GM20431 (cell line): Measurements from ENCODE around the gene ITLN2.
"Not testable (repeated sequence)": the region's sequence is repeated elsewhere in the genome, so short reads cannot be mapped to it uniquely, and the experiment has no call there.

Experiments used
- in situ Hi-C: fragments of 300-500 bp; cut with MseI, MboI; formaldehyde crosslinking; loops from one replicate; pipeline ENCODE4 v1.15.0; 2020; ENCODE audit warnings: low sequenced_read_pairs; ENCODE audit not compliant: unreplicated experiment

The ITLN2 gene

DNA sequence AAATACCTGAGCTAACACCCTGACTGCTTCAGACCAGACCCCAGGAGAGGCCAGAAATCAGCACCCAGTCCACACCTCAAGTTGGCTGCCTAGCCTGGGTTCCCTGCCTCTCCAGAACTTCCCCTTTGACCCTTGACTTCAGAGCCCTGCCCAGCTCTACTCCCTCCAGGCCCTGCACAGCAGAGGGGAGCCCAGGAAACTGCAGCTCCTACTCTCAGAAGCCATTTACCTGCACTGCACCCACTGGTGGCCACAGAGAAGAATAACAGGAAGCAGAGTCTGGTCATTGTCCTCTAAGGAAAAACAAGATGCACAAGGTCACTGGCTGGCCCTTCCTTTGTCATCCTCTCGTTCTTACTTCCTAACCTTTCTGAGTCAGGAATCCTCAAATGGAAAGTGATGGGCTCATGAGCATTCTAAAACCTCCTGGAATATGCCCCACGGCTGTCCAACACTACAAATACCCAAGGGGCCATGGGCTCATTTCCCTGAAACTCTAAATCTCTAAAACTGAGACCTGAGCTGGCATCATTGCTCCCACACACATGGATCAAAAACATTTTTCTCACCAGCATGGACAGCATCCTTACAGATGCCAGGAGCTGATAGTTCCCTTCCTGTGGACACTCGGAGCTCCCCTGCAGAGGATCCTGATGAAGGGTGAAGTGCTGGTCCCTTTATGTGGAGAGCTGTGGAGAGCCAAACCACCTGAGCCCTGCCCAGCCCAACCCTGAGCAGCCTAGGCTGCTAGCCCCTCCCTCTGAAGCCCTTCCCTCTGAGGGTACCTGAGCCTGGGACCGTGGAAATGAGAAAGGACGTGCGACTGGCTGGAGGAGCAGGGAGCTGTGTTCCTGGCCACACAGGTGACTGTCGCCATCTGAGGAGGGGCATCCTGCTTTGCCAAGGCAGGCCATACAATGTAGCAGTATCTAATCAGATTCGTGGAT, at the start of gene ITLN2:
TSS of gene ITLN2 (minus strand) at position 652 of the 947 bp plus-strand sequence. CDS start at position 584, 68 bp downstream.
- in situ Hi-C loops = loop anchor here (10.0 to 25.0 kb wide), 3 partner anchors 120 to 542 kb away; partner anchors contain the start of gene VANGL2

DNA sequence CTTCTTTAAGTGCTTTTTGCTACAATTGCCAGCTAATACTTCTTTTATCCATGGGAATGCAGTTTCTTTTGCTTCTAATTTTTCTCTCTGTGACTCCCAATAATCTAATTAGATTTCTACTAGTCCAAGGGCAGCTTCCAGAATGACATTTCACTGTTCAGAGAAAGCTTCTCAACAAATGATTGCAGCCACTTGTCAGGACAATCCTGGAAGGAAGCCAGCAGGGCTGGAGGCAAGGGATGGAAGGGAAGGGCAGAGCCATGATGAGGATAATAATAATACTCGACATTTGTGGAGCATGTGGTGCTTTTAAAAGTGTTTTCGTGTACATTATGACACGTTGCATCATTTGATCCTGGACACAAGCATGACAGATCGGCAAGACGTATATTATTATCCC, 46.9 kb upstream of the ITLN2 start:
- in situ Hi-C loops = no loop called here

DNA sequence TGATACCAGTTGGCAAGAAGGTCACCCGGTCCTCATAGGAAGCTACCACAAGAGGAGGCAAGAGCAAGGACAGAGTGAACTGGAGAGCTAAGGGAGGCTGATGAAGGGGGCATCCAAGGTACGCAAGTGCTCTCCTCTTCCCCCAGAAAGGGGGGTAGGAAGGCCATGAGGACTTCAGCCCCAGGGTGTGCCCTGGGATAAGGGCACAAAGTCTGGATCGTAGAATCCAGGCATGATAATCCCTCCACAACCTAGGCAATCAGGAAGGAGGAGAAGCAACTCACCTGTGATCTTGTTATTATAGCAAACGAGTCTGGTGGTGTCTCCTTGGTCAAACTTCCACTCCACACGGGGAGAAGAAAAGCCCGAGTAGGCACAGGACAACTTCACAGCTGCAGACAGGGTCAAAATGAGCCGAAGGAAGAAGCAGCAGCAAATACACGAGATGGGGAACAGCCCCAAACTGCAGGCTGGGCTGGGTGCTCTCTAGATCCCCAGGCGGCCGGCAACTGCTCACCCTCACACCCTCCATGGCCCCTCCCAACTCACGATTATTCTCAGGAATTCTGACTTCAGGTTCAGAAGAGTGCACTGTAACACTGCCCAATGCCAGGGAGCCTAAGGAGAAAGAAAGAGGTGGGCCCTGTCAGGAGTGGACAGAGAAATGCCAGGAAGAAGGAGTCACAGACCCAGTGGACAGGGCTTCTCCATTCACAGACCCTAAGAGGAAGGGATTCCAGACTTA, 46.3 kb upstream of the ITLN2 start:
- in situ Hi-C loops = no loop called here

DNA sequence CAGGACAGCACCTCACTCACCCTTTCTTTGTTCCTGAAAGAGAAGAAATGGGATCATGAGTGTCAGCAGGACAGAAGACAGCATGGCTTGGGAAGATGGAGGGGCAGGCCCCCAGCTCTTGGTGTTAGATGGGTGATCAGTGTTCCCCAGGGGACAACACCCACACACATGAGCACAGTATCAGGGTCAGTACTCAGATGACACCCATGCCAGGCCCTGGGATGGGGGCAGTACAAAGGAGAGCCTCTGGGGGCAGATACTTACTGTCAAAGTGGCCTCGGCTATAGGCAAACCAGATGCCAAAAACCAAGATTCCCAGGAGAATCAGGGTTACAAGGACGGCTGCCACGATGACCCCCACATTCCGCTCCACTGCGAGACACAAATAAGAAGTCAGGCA, 44.8 kb upstream of the ITLN2 start:
- in situ Hi-C loops = no loop called here

DNA sequence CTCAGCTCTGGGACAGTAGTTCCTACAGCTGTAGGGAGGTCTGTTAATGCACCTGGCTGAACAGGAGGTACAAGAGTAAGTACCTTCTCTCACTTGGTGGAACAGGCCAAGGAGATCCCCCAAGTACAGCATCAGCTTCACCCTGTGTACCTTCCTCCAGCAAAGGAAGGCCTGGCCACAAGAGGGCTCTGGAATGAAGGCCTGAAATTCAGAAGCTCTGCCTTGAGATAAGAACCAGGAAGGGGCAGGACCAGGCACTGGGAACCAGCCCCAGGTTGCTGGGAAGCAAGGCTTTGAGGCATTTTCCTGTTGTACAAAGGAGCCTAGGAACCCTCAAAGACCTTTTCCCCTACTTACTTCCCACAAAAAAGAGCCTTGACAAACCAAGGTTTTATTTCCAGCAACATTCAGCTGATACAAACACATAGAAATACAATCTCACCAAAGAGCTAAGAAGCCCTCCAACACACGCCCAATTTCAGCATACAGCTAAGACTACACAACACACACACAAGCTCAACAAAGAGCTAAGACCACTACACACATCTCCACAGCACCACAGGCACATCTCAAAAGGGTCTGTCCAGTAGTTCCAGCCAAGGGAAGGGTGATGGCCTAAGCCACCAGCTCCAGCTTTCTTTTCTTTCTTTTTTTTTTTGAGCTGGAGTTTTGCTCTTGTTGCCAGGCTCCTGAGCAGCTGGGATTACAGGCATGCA, 42.9 kb upstream of the ITLN2 start:
- in situ Hi-C loops = no loop called here

DNA sequence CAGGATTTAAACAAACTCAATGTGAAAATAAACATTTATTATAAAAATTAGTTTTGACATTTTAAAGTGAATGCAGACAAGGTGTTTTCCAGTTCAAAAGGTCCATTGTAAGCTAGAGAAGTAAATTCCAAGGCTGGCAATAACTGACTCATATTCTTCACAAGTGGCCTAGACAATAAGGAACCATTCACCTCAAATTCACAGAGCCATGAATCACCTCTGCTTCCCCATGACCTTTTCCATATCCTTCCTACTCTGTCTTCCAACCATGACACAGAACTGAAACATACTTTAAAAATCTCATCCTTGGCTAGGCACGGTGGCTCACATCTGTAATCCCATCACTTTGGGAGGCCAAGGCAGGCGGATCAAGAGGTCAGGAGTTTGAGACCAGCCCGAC, 41.6 kb upstream of the ITLN2 start:
- in situ Hi-C loops = no loop called here

DNA sequence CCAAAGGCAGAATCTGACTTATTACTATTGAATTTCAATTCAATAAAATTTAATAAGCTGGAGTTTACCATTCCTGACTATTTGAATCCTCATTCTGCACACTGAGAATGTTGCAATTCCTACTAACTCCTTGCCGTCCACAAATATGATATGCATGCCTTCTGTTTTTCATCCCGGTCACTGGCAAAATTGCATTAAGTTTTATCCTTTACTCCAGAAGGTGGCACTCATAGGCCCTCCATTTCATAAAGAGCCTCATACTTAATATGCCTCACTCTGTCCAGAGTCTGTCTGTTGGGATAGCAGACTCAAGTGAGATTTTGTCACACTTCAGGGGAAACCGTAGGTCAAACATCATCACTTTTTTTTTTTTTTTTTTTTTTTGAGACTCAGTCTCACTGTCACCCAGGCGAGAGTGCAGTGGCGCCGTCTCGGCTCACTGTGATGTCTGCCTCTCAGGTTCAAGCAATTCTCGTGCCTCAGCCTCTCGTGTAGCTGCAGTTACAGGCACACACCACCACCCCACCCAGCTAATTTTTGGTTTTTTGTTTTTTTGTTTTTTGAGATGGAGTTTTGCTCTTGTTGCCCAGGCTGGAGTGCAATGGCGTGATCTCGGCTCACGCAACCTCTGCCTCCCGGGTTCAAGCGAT, 39.1 kb upstream of the ITLN2 start:
- in situ Hi-C loops = no loop called here

DNA sequence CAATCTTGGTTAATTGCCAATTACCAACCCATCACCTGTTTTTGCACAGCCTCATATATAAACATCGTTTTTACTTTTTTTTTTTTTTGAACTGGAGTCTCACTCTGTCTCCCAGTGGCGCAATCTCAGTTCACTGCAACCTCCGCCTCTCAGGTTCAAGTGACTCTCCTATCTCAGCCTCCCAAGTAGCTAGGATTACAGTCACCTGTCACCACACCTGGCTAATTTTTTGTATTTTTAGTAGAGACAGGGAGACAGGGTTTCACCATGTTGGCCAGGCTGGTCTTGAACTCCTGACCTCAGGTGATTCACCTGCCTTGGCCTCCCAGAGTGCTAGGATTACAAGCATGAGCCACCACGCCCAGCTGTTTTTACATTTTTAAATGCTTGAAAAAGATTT, 37.4 kb upstream of the ITLN2 start:
- in situ Hi-C loops = not testable (repeated sequence)

DNA sequence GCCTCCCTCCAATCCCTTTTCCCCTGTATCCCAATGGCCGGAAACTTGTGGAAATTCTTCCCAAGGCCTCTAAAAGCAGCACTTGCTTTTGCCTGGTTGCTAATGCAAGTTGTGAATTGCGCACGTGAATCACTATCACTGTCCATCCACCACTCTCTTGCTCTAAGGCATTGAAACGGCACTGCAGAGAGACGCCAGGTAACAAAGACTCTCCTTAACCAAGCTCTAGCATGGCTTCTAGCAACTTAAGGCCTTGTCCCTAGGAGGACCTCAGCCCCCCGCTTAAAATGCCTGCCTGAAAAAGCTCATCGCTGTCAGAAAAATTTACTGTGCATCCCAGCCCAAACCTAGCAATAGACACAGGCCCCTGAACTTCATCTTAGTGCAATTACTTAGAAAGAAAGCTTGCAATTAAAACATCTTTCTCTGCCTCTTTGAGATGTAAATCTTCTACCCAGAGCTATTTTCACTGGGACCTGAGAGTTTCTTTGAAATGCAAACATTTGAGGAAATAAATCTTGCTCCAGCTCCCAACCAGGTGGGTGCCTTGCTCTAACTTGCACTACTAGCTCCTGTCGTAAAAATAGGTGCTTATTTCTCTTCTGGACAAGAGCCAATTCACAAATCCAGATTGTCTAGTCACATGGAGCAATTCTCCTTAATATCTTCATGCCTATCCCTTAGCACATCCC, 32.9 kb upstream of the ITLN2 start:
- in situ Hi-C loops = no loop called here

DNA sequence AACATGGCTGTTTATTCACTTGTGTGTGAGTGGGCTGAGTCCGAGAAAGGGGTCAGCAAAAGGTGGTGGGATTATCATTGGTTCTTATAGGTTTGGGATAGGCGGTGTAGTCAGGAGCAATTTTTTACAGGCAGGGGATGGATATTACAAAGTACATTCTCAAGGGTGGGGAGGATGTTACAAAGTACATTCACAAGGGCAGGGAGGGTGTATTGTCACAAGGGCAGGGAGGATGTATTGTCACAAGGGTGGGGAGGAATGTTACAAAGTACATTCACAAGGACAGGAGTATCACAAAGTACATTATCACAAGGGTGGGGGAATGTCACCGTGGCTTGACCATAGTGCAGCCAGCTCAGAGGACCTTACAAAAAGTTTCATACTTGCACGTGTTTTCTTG, 31.1 kb upstream of the ITLN2 start:
- in situ Hi-C loops = no loop called here

DNA sequence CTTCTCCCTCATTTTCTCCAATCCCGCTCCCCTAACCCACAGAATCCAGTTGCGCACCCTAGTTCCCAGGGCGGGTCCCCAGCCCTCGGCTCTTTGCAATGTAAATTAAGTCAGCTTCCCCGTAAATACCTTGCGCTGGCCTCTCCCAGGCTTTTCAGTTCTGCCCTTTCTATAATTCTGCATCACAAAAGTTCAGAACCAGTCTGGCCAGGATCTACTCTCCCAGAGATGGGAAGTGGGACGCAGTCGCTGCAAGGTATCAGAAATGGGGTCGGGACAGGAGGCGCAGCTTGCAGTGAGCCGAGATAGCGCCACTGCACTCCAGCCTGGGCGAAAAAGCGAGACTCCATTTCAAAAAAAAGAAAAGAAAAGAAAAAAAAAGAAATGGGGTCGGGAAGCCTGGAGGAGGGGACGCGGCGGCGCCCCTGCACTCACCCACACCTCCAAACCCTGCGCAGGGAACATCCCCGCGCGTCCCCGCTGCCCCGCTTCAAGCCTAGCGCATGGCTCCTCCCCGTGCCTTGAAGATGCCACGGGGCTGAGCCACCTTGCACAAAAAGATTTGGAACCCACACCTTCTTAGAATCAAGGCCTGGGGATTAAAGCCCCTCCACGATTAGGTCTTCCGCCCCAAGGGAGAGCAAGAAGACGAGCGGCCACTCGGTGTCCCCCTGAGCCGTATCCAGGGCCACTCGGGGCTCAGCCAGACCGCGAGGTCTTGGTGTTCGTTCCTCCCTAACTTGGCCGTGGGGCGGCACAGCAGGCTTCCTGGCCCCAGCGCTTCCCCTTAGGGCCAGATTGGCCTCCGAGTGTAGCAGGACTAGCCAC, 27.2 kb upstream of the ITLN2 start:
- in situ Hi-C loops = no loop called here

DNA sequence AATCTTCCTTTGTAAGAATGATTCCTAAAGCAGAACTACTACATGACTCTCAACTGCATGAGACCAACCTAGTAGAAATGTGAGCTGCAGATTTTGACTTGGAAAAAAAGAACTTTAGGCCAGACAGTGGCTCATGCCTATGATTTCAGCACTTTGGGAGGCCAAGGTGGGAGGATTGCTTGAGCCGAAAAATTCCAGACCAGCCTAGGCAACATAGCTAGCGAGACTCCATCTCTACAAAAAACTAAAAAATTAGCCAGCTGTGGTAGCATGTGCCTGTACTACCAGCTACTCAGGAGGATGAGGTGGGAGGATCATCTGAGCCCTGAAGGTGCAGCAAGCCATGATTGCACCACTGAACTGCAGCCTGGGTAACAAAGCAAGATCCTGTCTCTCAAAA, 24.7 kb upstream of the ITLN2 start:
- in situ Hi-C loops = no loop called here

DNA sequence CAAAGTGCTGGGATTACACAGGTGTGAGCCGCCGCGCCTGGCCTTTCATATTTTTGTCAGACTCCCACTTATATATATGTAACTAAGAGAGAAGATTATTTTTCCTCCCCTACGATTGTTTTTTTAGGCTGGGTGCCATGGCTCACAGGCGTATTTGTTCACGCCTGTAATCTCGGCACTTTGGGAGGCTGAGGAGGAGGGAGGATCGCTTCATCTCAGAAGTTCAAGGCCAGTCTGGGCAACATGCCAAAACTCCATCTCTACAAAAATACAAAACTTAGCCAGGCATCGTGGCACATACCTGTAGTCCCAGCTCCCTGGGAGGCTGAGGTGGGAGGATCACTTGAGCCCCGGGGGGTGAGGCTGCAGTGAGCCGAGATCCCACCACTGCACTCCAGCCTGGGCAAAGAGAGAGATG, 23.9 kb upstream of the ITLN2 start:
- in situ Hi-C loops = no loop called here

DNA sequence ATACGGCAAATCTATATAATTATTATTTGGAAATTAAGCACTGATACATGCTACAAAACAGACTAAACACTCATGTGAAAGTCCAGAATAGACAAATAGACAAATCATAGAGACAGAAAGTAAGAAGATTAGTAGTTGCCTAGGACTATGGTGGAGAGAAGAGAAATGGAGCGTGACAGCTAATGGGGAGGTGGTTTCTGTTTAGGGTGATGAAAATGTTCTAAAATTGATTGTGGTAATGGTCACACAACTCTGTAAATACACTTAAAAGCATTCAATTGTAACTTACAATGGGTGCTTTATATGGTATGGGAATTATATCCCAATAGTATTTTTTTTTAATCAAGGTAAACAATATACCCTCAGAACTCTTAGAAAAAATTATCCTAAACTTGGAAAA, 20.4 kb upstream of the ITLN2 start:
- in situ Hi-C loops = no loop called here

DNA sequence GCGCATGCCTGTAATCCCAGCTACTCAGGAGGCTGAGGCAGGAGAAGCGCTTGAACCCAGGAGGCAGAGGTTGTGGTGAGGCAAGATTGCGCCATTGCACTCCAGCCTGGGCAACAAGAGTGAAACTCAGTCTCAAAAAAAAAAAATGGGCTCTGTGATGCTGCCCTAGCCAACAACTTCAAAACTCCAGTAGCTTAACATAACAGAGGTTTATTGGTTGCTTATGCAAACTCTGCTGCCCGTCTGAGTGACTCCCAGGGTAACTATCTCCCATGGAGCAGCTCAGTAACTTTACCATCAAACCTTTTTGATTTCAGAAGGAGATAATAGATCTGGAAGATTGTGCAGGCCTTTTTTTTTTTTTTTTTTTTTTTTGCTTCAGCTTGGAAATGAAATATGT, 18.9 kb upstream of the ITLN2 start:
- in situ Hi-C loops = loop anchor here (25.0 kb wide), 2 partner anchors 286 to 561 kb away; partner anchors contain the start of gene VANGL2

DNA sequence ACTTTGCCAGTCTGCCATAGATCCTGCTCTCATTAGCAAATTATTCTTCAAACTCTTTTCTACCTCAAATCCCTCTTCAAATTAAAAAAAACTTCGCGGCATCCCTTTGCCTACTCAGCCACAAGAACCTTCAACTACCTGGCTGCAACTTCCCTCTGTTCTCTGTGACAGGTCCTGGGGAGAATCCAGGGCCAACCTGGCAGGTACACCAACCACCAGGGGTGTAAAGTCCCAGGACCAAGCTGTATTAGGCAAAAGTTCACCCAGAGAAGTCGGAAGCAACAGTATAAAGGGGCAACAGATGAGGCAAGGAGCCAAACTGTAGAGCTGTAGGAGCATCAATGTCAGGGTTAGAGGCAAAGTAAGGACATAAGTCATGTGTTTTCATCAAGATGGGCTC, 18.3 kb upstream of the ITLN2 start:
- in situ Hi-C loops = loop anchor here (25.0 kb wide), 2 partner anchors 286 to 561 kb away; partner anchors contain the start of gene VANGL2

DNA sequence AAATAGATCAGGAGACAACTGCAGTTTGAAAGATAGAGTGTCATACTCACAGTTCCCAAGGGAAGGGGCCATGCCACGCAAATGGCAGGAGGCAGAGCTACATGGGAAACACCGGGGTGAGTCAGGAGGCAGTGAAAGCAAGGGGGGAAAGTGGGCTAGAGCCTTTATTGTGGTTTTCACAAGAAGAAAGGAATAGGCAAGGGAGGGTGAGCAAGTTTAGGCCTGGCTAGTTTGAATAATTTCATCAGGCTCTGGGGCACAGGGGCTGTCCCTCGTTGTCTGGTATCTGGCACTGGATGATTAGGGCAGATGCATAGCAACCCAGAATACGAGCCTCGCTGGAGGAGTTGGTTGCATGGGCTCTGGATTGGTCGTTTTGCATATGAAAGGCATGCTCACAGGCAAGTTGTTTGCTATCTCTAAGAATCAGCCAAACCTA, 17.0 kb upstream of the ITLN2 start:
- in situ Hi-C loops = loop anchor here (25.0 kb wide), 2 partner anchors 284 to 559 kb away; partner anchors contain the start of gene VANGL2

DNA sequence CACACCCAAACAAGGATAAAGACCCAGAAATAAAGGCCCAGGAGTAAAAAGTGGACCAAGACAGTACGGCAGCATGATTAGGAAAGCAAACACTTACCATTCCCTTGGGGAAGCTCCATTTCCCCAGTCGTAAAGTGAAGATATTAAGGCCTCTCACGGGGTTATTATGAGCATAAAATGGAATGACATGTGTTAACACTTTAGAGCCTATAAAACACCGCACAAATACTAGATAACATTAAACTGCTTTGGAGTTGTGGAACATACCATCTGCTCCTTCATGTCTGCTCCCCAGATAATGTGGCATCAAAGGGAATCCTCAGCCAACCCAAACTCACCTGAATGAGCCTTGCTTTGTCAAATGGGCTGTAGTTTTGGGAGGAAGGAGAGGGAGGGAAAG, 8.9 kb upstream of the ITLN2 start:
- in situ Hi-C loops = loop anchor here (25.0 kb wide), 2 partner anchors 276 to 551 kb away; partner anchors contain the start of gene VANGL2
